Suprapubic skin (tissue), 4 donors: Measurements from ENCODE around the gene C2CD4D.

Experiments used
- CTCF ChIP-seq, 2 donors: fragments of 200-600 bp in 1 of 2; fragments of 450-650 bp in 1 of 2; sonication (generic) in 1 of 2; IDR thresholded peaks; one replicate each; pipeline ENCODE4 v1.5.1; 2016 to 2019; ENCODE audit warnings: antibody characterized with exemption in 2 of 2, mild to moderate bottlenecking in 1 of 2, moderate library complexity in 1 of 2
- EP300 ChIP-seq: sonication (generic); formaldehyde crosslinking; IDR thresholded peaks from one replicate; pipeline ENCODE4 v1.6.1; 2017; ENCODE audit warnings: antibody characterized with exemption
- POLR2A ChIP-seq, 2 donors: fragments of 450-650 bp; IDR thresholded peaks; one replicate each; pipeline ENCODE4 v1.6.1; 2017; ENCODE audit warnings: antibody characterized with exemption in 2 of 2, mild to moderate bottlenecking in 2 of 2, moderate library complexity in 2 of 2
- POLR2AphosphoS5 ChIP-seq, 3 donors: sonication (generic); formaldehyde crosslinking; IDR thresholded peaks; one replicate each; pipeline ENCODE4 v1.6.1; 2017; ENCODE audit warnings: antibody characterized with exemption in 3 of 3

- no peak for TF ChIP-seq CTCF (IDR thresholded peaks at IDR 0.05)
- no peak for TF ChIP-seq POLR2A (IDR thresholded peaks at IDR 0.05)
- TF ChIP-seq POLR2AphosphoS5 (IDR thresholded peaks at IDR 0.05): no peak
- no peak for TF ChIP-seq EP300
Measured at GRCh38 chr1:151807131-151807530, 32.5 kb downstream of the C2CD4D start.
